RPMI7951 (cell line): Measurements from ENCODE around the gene VAT1L. TPM values are rescaled to one million over a fixed set of nuclear protein-coding genes. Genes with fewer than 3 reads are reported as not detected.
A peak's percentile ranks its signal among the peaks of the same experiment; 100 is the strongest.
"Not testable (repeated sequence)": the region's sequence is repeated elsewhere in the genome, so short reads cannot be mapped to it uniquely, and the experiment has no call there.

Experiments
- DNase-seq: peaks from one replicate; pipeline ENCODE4 v3.0.0-alpha.2; 2012; ENCODE audit warnings: low read depth
- total RNA-seq: library from RNA; depleted of rRNA; stranded (reverse); fragments of >200 nt; shearing (Covaris generic); gene quantifications from 2 replicates; pipeline ENCODE4 v1.2.3, GENCODE V29; 2014; rRNA removed

Gene VAT1L
- total RNA-seq, 1 experiment from 2014 or later: 62.0 TPM

DNA sequence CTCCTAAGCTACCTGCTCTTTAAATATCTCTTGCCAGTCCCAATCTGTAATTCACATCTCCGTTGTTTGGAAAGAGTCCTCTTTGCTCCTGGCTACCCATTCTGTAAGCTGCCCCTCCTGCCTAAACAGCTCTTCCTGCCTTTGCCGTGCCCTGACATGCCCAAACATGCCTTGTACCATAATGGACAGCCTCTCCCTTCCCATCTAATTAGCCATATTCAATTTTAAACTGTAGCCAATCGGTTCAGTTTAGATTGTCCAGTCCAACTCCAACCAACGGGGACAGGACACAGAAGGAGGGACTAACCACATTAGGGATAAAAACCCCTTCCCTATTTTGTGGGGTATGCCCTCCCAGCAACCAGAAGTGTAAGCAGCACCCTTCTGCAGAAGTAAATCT is 203.3 kb downstream of the VAT1L start:
- no peak for DNase-seq

DNA sequence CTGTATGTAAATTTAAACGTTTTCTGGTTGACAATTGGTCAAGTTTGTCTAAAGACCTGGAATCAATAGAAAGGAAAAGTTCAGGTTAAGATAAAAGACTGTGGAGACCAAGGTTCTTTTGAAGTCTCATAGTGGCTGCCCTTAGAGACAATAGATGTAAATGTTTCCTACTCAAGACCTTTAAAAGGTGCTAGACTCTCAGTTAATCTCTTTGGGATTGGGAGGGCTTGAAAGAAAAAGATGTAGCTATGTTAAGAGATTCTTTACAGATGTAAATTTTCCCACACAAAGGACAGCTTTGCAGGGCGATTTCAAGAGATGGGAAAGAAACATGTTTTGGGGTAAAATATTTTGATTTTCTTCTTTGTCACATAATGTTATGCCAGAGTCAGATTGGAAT is 204.0 kb downstream of the VAT1L start:
- not testable (repeated sequence) for DNase-seq

DNA sequence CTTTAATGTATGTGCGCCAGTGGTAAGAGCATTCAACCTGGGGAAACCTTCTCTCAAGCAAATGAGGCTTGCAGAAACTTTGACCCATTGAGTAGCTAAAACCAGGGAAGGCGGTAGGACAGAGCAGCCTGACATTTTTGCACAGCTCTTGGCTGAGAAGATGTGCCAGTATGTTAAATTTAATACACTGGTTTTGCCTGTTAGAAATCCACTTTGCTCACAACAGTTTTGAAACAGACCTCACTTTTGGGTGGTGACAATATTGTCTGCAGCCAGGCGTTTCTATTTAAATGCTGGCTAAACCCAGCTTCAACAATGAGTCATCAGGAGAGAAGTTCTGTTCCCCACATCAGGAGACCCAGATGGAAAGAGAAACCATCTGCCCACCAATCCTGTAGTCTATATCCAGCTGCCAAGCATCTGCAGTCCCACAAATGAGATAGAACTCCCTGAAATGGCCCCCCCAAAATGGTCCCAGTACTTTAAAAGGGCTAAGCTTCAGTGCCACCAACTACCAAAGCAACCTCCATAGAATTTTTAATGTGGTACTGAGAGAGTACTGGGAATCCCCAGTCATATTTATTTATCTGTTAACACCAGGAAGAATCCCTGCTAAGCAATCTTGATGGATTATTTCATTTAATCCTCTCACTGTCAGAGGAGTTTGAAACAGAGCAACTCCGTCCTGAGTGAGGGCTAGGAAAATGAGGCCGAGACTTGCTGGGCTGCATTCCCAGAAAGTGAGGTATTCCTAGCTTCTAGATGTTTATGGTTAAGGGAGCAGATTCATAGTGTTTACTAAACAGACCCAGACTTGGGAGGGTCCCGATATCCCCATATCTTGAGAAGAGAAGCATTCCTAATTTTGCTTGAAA is 205.0 kb downstream of the VAT1L start:
- peak; percentile 82 for DNase-seq

DNA sequence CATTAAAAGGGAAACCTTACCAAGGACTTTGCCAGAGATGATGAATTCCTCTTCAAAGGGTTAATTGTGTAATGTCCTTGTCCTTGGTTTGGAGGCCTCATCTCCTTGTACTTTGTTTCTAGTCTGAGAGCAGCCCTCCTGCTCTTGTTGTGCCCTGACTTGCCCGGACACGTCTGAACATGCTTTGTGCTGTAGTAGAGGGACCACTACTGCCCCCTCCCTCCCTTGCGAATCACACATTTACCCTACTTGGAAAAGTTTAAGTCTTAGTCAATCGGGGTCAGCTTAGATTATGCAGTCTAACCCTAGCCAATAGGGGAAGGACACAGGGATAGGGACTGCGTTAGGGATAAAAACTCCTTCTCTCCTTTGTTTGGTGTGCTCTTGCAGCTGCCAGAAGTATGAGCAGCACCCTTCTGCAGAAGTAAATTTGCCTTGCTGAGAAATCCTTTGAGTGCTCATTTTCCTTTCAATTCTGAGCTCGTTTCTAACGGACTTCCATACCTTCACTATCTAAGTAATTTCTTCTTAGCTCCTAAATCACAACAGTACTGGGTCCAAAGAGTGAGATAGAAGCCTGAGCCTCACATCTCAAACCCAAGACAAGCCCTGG is 207.6 kb downstream of the VAT1L start:
- no peak for DNase-seq

DNA sequence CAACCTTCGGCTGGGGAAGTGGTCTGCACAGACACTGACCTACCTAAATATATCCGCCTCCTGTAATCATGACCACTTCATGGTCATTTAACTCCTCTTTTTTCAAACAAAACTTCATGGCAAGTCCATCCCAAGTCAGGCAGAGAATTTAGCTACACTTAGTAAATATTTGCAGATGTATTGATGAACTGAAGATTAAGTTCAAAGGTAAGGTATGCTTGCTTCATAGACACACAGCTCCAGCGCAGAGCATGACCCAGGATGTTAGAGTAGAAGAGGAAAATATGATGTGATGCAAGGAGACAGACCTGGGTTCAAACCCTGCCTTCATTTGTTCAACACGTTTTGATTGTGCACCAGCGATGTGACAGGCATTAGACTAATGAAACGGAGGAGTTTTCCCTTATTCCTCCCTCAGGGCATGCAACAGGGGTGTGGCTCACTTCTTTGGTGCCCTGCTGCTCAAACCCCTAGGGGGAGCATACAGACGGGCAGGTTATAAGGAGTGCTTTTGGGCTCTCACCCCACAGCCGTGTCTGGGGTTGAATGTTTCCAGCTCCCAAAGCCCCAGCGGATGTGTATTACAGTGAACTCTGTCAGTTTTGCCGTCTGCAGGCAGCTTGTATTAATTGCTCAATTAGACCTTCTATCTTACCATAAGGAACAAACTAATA is 210.1 kb downstream of the VAT1L start:
- DNase-seq: no peak

DNA sequence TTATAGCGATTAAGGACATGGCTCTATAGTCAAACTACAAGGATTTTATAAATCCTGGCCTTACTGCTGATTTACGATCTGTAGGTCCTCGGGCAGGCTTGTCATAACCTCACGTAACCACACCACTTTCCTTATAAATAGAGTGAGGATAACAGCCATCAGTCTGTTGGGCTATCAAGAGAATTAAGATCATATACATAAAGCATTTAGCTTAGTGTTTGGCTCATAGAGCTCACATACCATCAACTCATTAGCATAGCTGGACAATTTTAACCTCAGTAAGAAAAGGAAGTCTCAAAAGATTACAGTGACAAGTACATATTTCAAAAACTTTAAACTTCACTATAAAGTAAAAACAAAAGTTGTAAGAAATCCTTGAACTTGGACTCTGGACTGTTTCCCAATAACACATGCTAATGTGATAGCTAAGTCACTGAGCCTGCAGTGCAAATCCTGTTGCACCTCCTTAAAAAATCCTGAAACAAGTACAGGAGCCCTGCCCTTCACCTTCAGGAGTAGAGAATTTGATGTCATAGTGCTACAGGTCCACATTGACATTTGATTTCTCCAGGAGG is 213.2 kb downstream of the VAT1L start:
- DNase-seq: no peak

DNA sequence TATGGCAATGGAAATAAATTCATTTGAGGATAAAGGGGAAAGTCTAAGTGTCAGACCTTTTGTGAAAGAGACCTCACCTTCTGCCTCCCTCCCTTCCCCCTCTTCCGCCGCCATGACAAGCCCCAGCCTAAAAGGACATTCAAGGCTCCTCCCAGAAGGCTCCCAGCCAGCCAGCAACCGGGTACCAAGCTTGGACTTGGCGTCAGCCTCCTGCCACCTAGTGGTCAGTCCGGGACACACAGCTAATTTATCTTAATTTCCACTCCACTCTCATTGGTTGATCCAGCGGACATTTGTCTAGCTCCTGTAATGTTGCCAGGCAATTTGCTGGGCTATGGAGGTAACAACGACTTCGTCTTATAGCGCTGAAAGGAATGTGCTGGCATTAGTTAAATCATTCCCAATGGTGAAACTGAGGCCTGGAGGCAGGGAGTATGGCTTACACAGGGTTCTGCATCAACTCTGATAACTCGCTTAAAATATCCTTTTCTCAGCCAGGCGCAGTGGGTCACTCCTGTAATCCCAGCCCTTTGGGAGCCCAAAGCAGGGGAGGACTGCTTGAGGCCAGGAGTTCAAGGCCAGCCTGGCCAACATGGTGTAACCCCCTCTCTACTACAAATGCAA is 214.7 kb downstream of the VAT1L start:
- peak; percentile 82 for DNase-seq

DNA sequence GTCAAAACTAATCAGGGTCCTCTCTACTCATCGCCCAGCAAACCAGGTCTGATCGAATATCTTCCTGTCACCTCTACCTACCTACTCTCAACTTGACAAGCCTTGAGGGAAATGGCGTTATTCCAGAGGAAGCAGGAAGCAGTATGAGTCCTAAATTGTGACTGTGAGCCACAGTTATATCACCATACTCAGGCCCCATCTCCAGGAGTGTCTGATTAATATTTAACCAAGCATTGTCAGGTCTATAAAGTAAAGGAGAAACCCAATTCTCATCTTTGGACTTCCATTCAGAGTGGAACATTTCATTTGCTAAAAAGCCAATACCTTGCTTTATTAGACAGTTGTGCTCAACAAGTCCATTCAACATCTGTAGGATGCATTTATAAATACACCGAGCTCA is 216.2 kb downstream of the VAT1L start:
- no peak for DNase-seq

DNA sequence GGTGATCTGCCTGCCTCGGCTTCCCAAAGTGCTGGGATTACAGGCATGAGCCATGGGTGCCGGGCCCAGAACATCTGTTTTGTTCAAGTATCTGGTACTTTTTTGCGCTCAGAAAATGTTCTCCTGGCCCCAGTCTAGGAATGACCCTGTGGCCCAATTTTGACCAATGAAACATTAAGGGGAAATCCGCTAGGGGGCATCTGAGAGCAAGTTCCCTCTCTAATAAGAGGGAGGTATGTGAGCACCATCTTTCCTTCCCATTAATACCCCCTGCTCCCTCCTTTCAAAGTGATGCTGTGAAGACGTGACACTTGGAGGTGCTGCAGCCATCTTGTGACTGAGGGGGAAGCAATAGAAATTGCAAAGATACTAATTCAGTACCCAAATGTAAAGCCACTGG is 217.5 kb downstream of the VAT1L start:
- peak; percentile 21 for DNase-seq

DNA sequence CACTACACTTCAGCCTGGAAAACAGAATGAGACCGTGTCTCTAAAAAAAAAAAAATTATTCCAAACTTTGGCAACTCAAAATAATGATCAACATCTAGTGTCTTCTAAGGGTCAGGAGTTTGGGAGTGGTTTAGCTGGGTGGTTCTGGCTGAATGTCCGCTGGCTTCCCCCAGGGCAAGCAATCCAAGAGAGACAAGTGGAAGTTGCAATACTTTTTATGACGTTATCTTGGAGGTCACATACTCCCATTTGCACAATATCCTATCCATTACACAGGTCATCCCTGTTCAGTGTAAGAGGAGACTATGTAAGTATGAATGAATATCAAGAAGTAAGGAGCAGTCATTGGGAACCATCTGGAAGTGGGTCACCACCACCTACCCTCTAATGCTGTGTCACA is 218.8 kb downstream of the VAT1L start:
- no peak for DNase-seq

DNA sequence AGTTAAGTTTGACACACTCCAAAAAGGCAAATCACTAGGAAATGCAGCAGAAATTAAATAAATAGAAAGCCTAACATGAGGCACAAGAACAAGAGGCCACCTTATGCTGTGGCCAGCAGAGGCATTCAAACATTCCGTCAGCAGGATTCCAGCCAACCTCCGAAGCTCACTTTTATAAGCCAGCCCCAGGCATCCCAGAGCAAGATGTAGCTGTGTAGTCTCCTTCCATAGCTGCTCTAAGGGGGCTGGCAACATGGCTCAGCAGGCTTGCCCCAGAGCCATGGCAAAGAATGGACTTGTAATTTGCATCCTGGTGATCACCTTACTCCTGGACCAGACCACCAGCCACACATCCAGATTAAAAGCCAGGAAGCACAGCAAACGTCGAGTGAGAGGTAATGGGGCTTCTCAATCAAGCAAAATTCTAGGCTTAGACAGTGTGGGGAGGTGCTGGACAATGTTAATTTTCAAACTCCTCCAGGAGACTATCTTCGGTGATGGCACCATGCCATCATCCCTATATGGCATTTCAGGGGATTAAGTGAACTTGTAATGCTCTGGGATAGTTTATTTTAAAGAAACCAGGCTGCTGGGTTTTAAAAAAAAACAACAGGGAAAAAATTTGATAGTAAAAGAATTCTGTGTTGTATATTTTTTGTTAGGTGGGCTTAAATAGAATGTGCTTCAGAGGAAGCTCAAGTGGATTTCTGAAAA is 234.1 kb downstream of the VAT1L start, which contains the start of gene CLEC3A:
Gene CLEC3A, plus strand, starts transcription at position 202 of the 714 bp plus-strand sequence. Its CDS starts 79 bp downstream, at position 281.
- DNase-seq: no peak

DNA sequence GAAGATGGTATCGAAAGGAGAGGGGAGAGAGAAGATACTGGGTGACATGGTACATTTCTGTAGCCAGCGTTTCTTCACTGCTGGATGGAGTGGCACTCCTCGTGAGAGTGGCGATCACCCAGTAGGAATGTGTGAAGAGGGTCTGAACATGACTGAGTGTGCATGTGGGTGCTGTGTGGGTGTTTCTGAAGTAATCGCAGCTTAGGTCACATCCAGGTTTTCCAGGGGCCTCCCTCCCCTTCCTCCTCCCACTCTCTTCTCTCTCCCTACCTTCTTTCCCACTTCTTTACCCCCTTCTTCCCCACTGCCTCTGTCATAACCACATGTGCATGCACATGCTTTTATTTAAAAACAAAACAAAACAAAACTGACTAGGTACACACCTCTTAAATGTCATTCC is 235.8 kb downstream of the VAT1L start:
- no peak for DNase-seq

DNA sequence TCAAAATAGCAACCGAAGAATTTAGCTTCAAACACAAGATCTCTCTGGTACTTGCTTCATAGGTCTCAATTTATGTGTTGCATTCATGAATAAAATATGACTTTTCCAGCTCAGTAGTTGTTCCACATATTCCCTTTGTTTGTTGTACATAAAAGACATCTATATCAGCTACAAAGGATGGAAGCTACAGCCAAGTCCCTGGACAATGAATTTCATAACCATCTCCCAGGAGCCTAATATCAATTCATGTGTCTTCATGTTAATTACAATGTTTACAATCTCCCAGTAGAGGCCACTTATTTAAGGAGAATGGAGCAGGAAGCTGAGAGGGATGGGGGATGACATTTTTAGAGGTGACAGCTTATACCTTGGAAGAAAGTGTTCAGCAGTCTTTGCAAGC is 237.3 kb downstream of the VAT1L start:
- DNase-seq: no peak

DNA sequence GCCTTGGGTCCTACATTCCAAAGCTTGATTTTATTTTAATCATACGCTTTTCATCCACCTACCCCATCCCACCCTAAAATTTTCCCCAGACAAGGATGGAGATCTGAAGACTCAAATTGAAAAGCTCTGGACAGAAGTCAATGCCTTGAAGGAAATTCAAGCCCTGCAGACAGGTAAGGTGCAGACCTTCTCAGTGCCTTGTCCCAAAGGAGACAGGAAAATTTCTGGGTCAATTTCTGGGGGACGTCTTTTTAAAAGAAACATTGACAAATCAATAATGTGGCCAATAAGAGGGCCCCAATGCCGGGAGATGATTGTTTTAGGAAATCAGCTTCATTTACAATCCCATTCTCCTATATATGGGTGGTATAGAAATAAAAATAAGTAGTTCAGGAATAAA is 239.7 kb downstream of the VAT1L start:
- DNase-seq: no peak

Other genes with a start within 250 kb of the VAT1L start
- gene NUDT7, start 66.0 kb upstream of the VAT1L start, total RNA-seq: 8.8 and 13.8 TPM in 2 replicates
- gene CLEC3A, start 234.0 kb downstream of the VAT1L start, total RNA-seq: 0.29 TPM in 1 of 2 replicates, not detected in the other